CD4-positive, alpha-beta T cell treated with Interleukin-6 for 4 hours (primary cell): ENCODE measurements around the gene CEP162.
"Not testable (repeated sequence)": the region's sequence is repeated elsewhere in the genome, so short reads cannot be mapped to it uniquely, and the experiment has no call there.

Experiments
- DNase-seq: peaks from one replicate; pipeline ENCODE4 v3.0.0-alpha.2; 2020; ENCODE audit warnings: mixed read lengths

CEP162 gene

DNA sequence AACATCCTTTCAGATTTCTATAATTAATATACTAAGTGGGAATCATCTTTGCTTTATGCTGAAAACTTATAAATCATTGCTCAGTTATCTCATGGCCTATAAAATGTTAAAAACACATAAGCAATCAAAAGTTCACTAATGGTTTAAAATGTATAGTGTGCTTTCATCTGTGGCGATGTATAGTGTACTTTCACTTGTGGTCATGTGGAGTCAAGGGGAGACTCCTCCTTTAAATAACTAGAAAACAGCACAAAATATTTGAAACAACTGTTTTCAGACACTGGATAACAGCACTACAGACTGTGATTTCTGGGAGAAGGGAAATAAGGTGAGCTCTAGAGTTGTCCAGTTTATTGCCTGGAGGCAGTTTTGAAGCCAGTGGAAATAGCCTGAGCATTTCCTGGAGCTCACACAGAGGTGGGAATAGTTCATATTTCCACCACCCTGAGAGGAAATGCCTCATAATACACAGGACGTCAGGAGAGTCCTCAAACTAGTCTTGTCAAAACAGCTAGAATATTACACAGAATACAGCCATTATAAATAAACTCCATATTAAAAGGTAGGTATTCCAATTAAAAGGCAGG lies 89.4 kb downstream of the CEP162 start:
- DNase-seq = no peak

DNA sequence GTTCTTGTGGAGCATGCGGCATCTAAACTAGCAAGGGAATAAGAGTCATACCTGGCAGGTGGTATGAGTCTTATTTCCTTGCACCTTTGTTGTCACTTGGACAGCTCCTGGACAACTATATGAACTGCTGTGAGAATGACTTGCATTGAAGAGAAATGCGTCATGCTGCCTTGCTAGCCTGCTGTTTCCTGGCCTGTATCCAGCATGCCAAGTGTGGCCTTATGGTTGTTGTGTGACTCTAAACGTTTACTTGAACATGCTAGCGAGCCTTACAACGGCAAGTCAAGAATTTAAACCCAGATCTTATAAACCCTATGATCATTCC lies 90.4 kb downstream of the CEP162 start:
- DNase-seq = no peak

DNA sequence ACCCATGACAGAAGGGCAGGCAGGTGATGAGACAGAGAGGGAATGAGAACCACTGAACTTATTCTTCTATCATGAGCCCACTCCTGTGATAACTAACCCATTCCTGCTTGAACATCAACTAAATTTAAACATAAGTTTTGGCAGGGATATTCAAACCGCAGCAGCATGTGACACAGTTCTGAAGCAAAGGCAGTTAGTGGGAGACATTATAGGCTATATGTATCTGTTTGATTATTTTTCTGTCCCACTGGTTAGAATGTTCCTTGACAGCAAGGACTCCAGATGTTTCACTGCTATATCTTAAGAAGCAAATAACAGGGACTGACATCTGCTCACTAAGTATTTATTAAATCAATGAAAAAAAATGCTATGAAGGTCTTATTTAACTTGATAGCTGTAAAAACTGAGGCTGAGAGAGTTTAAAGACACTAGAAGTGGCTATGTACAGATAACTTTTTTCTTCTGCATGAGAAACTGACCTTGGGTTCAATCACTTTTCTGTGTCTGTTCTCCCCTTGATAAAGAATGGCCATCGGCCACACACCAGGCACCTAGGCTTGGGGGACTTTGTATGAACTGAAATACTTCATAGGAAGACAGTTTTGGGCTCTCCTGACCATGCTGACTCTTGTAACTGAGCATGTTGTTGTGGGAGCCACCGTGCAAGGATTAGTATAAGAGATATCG lies 90.9 kb downstream of the CEP162 start:
- DNase-seq = no peak

DNA sequence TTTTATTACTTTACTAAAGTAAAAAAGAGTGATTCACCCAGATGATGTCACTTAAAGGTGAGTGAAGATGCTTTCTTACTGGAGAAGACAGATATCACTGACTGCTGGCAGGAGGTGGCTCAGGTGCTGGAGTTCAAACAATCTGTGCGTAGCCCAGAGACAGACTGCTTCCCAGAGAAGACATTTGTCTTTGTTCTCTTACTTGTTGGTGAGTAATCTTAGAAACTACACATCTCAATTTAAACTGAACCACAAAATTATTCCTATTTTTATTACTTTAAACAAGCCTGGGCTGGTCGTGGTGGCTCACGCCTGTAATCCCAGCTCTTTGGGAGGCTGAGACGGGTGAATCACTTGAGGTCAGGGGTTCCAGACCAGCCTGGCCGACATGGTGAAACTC lies 92.2 kb downstream of the CEP162 start:
- no peak for DNase-seq

DNA sequence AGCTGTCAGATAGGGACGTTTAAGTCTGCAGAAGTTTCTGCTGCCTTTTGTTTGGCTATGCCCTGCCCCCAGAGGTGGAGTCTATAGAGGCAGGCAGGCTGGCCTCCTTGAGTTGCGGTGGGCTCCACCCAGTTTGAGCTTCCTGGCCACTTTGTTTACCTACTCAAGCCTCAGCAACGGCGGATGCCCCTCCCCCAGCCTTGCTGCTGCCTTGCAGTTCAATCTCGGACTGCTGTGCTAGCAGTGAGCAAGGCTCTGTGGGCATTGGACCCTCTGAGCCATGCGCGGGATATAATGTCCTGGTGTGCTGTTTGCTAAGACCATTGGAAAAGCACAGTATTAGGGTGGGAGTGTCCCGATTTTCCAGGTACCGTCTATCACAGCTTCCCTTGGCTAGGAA lies 94.1 kb downstream of the CEP162 start:
- DNase-seq = not testable (repeated sequence)

DNA sequence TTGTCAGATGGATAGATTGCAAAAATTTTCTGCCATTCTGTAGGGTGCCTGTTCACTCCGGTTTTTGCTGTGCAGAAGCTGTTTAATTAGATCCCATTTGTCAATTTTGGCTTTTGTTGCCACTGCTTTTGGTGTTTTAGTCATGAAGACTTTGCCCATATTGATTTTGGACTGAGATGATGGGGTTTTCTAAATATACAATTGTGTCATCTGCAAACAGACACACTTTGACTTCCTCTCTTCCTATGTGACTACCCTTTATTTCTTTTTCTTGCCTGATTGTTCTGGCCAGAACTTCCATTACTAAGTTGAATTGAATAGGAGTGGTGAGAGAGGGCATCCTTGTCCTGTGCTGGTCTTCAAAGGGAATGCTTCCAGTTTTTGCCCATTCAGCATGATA lies 97.9 kb downstream of the CEP162 start:
- not testable (repeated sequence) for DNase-seq

DNA sequence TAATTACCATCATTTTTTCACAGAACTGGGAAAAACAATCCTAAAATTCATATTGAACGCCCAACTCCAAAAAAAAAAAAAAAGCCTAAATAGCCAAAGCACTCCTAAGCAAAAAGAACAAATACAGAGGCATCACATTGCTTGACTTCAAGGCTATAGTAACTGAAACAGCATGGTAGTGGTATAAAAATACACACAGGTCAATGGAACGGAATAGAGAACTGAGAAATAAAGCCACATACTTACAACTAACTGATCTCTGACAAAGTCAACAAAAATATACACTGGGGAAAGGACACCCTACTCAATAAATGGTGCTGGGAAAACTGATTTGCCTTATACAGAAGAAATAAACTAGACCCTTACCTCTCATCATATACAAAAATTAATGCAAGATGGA lies 104.3 kb downstream of the CEP162 start:
- no peak for DNase-seq

DNA sequence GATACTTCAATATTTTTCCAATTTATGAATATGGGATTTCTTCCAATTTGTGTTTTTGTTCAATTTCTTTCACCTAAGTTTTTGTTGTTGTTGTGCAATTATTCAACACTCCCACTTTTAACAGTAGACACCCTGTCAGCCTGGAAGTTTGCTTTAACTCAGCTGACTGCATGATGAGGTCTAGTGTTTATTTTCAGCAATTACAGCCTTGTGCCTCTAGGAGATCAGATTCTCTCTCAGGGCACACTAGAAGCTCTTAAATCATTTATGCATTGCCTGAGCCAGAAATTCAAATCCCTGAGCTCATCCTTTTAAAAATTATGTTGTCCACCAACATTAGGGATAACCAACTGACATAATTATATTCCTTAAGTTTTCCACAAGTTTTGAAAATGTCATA lies 108.2 kb downstream of the CEP162 start:
- no peak for DNase-seq

DNA sequence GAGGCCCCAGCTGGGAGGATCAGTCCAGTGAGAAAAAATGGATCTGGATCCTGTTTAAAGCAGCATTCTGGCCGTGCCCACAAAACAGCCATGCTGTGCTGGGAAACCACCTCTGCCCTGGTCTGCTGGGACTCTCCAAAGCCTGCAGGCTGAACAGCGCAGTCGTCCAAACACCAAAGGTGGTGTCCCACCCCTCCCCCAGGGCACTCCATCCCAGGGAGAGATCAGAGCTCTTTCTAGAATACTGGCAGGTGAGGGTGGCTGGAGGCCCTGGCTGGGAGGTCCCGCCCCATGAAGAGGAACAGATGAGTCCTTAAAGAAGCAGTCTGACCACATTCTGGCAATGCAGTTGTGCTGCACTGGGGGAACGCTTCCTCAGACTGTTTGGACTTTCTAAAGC lies 109.3 kb downstream of the CEP162 start:
- DNase-seq = no peak

DNA sequence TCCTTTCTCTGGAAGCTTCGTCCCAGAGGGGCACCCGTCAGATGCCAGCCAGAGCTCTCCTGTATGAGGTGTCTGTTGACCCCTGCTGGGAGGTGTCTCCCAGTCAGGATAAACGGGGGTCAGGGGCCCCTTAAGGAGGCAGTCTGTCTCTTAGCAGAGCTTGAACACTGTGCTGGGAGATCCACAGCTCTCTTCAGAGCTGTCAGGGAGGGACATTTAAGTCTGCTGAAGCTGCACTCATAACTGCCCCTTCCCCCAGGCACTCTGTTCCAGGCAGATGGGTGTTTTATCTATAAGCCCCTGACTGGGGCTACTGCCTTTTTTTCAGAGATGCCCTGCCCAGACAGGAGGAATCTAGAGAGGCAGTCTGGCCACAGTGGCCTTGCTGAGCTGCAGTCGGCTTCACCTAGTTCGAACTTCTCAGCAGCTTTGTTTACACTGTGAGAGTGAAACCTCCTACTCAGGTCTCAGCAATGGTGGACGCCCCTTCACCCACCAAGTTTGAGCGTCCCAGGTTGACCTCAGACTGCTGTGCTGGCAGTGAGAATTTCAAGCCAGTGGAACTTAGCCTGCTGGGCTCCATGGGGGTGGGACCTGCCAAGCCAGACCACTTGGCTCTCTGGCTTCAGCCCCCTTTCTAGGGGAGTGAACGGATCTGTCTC lies 112.4 kb downstream of the CEP162 start:
- DNase-seq = not testable (repeated sequence)

DNA sequence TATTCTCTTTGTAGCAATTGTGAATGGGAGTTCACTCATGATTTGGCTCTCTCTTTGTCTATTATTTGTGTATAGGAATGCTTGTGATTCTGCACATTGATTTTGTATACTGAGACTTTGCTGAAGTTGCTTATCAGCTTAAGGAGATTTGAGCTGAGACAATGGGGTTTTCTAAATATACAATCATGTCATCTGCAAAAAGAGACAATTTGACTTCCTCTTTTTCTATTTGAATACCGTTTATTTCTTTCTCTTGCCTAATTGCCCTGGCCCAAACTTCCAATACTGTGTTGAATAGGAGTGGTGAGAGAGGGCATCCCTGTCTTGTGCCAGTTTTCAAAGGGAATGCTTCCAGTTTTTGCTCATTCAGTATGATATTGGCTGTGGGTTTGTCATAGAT lies 116.1 kb downstream of the CEP162 start:
- DNase-seq = not testable (repeated sequence)

DNA sequence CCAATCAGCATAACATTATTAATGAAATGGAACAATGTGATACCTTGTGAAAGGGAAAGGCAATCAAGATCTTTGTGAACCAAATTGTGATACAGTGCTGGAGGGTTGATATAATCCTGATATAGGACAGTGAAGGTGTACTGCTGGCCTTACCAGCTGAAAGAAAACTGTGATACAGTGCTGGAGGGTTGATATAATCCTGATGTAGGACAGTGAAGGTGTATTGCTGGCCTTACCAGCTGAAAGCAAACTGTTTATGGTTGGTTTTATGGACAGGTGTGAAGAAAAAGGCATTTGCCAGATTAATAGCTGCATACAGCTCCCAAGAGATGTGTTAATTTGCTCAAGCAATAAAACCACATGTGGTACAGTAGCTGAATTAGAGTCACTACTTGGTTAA lies 119.9 kb downstream of the CEP162 start:
- no peak for DNase-seq

DNA sequence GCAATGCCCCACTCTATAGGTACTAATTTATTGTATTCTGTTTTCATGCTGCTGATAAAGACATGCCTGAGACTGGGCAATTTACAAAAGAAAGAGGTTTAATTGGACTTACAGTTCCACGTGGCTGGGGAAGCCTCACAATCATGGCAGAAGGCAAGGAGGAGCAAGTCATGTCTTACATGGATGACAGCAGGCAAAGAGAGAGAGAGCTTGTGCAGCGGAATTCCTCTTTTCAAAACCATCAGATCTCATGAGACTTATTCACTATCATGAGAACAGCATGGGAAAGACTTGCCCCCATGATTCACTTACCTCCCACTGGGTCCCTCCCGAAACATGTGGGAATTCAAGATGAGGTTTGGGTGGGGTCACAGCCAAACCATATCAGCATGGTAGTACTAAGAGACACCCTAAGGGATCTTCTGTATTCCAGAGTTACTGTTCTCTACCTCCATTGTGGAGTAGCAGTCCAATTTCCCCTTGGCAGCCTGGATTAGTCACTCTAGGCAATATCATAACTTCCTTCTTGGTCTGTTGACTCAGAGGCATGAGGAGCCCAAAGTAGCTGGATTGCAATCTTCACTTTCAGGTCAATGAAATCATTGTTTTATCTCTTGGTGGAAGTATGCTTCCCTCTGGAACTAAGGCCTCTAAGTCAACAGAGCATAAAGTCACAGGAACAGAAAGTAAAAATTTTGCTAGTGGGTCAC lies 122.1 kb downstream of the CEP162 start:
- not testable (repeated sequence) for DNase-seq

DNA sequence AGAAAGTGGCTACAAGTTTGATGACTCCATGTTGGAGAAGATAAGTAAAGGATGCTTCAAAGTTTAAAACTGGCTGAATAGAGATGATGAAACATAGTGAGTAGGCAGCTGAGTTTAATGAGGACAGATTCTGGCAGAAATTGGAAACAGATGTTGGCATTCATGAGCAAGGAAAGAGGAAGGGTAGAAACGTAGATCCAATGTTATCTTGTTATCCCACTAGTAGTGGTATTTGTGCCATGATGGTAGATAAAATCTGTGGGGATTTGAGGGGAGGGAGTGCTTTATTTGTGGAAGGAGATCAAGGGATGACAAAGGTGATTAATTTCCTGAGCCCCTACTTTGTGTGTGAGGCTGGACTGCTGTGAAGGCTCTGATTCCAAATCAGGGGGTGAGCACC lies 124.4 kb downstream of the CEP162 start:
- DNase-seq = no peak

DNA sequence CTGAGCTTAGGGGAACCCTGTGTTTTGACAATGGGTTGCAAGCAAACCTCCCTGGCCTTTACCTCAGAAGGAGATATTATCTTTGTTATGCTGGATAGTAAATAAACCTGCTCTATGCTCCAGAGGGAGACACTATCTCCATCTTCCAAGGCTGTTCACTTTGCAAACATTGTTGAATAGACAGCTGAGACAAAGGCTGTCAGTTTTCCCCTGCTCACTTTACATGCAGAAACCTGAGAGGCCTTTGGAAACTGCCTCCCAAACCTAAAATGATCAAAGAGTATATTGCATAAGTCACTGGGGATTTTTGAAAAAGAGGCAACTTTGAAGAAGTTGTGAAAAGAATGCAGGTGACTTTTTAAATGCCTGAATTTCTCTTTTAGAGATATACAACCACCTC lies 132.3 kb downstream of the CEP162 start:
- no peak for DNase-seq

DNA sequence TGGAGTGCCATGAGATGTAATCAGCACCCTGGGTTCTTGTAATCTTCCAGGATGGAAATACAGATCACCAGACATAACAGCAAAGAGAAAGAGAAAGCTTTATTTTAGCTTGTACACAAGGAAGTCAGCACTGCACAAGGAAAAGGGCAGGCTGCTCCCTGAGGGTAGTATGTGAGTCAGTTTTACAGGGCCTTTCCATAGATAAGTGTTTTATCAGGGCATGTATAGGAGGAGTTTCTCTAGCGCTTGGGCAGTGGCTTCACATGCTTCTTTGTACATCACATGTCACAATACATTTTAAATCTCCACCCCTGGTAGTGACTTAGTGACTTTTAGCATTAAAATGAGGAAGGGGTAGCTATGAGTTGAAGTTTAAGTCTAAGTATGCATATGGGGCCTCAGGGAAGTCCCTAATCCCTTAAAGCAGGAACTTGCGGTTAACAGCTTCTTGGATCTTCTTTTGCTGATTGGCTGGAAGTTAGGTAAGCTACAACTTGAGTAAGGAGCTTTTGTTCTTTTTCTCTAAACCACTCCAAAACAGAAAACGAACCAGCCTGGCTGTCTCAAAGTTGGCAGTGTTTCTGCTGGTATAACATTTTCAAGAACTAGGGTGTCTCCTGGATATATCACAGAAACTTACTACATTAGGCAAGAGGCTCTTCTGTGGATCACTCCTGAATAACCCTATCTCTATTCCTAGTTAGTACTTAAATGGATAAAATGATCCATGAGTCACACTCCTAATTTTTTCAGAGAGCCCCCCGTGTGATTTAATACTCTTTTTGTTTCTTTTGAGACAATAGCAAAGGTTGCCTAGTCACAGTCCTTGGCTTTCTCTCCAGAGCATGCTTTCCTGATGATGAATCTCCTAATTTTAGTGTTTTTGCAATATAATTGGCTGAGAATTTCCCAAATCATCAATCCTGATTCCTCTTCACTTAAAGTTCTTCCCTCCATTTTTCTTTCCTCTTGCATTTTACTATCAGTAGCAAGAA lies 133.7 kb downstream of the CEP162 start:
- no peak for DNase-seq

DNA sequence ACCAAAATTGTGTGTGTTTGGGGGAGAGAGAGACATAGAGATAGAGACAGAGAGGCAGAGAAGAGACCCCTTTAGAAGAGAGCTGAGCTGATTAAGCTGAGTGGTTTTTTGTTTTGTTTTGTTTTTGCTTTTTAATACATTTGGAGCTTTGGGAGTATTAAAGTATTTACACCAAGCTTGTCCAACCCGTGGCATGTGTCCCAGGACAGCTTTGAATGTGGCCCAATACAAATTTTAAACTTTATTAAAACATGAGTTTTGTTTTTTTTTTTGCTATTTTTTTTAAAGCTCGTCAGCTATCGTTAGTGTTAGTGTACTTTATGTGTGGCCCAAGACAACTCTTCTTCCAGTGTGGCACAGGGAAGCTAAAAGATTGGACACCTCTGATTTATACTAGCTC lies 137.9 kb downstream of the CEP162 start:
- DNase-seq = no peak

DNA sequence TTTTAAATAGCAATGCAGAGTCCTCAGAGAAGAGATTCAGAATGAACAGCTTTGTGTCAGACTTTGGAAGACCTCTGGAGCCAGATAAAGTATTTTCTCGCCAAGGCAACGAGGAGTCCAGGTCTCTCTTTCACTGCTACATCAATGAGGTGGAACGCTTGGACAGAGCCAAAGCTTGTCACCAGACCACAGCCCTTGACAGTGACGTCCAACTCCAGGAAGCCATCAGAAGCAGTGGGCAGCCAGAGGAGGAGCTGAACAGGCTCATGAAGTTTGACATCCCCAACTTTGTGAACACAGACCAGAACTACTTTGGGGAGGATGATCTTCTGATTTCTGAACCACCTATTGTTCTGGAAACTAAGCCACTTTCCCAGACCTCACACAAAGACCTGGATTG lies 138.4 kb downstream of the CEP162 start:
- no peak for DNase-seq

DNA sequence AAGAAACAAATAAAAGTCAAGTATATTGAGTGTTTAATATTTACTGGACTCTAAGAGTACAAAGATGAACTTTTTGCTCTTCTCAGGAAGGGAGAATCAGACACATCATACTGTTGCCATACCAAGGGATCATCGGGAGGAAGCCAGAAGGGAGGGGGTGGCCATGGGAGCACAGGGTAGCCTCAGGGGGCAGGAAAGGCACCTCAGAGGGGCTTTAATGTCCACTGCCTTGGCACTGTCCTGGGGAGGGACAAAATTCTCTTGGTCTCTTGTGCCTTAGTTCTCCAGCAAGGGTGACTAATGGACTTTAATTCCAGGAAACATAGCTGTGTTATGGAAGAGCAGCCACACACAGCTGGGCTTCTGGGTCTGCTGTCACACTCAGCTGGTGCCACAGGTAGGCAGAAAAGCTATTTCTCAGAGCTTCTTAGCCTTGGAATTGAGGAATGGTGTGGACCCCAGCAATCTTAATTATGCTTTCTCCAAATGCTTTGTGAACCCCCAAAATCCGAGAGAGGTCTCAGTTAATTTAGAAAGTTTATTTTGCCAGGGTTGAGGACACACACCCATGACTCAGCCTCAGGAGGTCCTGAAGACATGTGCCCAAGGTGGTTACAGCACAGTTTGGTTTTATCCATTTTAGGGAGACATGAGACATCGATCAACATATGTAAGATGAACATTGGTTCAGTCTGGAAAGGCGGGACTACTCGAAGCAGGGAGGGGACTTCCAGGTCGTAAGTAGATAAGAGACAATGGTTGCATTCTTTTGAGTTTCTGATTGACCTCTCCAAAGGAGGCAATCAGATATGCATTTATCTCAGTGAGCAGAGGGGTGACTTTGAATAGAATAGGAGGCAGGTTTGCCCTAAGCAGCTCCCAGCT lies 140.7 kb downstream of the CEP162 start:
- DNase-seq = no peak

DNA sequence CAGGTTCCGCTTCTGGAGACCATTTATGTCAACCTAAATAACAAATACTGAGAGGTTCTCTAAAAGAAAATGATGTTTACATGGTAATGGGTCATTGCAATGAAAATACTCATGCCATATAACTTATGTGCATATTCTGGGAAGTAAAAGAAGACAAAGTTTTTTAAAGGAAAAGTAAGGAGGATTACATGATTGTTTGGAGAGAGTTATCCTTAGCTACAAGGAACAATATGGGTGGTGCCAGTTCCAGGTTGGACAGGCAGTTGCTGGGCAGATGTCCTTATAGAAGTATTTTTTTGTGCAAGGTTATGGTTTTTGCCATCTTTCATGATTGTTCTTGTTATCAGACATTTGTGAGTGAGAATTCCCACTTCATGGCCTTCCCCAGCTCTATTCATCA lies 141.4 kb downstream of the CEP162 start:
- DNase-seq = no peak

DNA sequence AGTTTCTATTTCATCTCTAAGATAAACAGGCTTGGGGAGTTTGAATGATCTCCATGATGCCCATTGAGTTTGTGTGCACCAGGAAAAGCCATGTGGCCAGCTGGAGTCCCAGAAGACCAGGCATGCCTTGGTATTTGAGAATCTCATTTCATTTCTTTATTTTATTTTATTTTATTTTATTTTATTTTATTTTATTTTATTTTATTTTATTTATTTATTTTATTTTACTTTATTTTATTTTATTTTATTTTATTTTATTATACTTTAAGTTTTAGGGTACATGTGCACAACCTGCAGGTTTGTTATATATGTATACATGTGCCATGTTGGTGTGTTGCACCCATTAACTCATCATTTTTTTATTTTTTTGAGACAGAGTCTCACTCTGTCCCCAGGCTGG lies 142.7 kb downstream of the CEP162 start:
- not testable (repeated sequence) for DNase-seq
